Measurements from ENCODE around the gene EXOC3L4.

Gene EXOC3L4

DNA sequence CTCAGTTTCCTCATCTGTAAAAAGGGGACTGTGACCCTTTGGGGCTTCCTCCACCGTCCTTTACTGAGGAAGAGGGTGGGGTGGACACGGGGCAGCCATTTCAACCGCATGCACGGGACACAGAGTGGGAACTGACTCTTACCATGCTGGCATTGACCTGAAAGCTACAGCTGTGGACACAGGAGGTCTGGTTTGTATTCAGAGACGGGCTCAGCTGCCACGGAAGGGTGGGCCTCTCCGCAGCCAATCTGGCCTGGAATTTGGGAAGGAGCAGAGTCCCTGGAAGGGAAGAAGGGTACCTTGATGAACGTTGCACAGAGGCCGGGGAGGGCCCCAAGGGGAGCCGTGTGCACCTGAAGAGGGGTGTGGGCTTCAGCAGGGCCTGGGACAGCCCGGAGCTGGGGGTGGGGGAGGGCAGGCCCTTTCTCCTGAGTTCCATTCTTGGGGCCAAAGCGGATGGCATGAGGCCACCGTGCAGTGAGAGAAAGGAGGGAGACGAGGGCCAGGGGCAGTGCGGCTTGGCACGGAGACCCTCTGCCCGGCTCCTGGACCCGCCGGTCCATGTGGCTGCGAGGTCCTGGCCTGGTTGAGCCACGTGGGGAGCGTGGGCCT lies 43.3 kb downstream of the EXOC3L4 start:
- Histone ChIP-seq H3K36me3 (ENCODE audit: control insufficient read depth, low read length) (peaks cover 3% of the 10 kb centered on the region), H3K4me1 (ENCODE audit: control insufficient read depth, low read length) (peaks cover 32% of the 10 kb centered on the region), H3K4me3 (ENCODE audit: low read length) (no peak overlapping the region), H3K9me3 (ENCODE audit: control insufficient read depth, insufficient read depth, low read length) (no peaks in the 10 kb centered on the region), H3F3A (ENCODE audit: control insufficient read depth, insufficient read depth) (peaks cover 16% of the 10 kb centered on the region), H3K9me2 (replicated peaks; ENCODE audit: control insufficient read depth, low read length) (no peaks in the 10 kb centered on the region), H4K20me1 (ENCODE audit: control insufficient read depth, insufficient read depth, low read depth, low read length) (no peaks in the 10 kb centered on the region), H3K4me2 (ENCODE audit: low read length) (no peak overlapping the region), H3K27ac (ENCODE audit: low read depth, low read length) (no peak overlapping the region), H3K79me2 (ENCODE audit: control insufficient read depth, low read length) (no peaks in the 10 kb centered on the region), H3K27me3 (ENCODE audit: control insufficient read depth, low read length) (peaks cover 10% of the 10 kb centered on the region)
- TF ChIP-seq CTCF (IDR thresholded peaks at IDR 0.05; ENCODE audit: low read depth, low read length, poor library complexity, severe bottlenecking), result no peak
- TF ChIP-seq EZH2phosphoT487 (IDR thresholded peaks at IDR 0.05; ENCODE audit: borderline replicate concordance, low read length), result no peak

GRCh38 chr14:103138301-103139131 lies 44.0 kb downstream of the EXOC3L4 start:
- Histone ChIP-seq H3K27me3 (ENCODE audit: control insufficient read depth, low read length) (peaks cover 17% of the 10 kb centered on the region), H3K79me2 (ENCODE audit: control insufficient read depth, low read length) (no peaks in the 10 kb centered on the region), H3K36me3 (ENCODE audit: control insufficient read depth, low read length) (no peaks in the 10 kb centered on the region; the same call in 1 of the 2 replicates), H3K4me3 (ENCODE audit: low read length) (no peak overlapping the region), H3K4me2 (ENCODE audit: low read length) (no peak overlapping the region), H3K4me1 (ENCODE audit: control insufficient read depth, low read length) (peaks cover 29% of the 10 kb centered on the region), H3F3A (ENCODE audit: control insufficient read depth, insufficient read depth) (peaks cover 16% of the 10 kb centered on the region), H3K27ac (ENCODE audit: low read depth, low read length) (no peak overlapping the region), H3K9me3 (ENCODE audit: control insufficient read depth, insufficient read depth, low read length) (no peaks in the 10 kb centered on the region), H4K20me1 (ENCODE audit: control insufficient read depth, insufficient read depth, low read depth, low read length) (no peaks in the 10 kb centered on the region), H3K9me2 (replicated peaks; ENCODE audit: control insufficient read depth, low read length) (no peaks in the 10 kb centered on the region)
- TF ChIP-seq EZH2phosphoT487 (IDR thresholded peaks at IDR 0.05; ENCODE audit: borderline replicate concordance, low read length) (no peak), CTCF (IDR thresholded peaks at IDR 0.05; ENCODE audit: low read depth, low read length, poor library complexity, severe bottlenecking) (no peak)

DNA sequence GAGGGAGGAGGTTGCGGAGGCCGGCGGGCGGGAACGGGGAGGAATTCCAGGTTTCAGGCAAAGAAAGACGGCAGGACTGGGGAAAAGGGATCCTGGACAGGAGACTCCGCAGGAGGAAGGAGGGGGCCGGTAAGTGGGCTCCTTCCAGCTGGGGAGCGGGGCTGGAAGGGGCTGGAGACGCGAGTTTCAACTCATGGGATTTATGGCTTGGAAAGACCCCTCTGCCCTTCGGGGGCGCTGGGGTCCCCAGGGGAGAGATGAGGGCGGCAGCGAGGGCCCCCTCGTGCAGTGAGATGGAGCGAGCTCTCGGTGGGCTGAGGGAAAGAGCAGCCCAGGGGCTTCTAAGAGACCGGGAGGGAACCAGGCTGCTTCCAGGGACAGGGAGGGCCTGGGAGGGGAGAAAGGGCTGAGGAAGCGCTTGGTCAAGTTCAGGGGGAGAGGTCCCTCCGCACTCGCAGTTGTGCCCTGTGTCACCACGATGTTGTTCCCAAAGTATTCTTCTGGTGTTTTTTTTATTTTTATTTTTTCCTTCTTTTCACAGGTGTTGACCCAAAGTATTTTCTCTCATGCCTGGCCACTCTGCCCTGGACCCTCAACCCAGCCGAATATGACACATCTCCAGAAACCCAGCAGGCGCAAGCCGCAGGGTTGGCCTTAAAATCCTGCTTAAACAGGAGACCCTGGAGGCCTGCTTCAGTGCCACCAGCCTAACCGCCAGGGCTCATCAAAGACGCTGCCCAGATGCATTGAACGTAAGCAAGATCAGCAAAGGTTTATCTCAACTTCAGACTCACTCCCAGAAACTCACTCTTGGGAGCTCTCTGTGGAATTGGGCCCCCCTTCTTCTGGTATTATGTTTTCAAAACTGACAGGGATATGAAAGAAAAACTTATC lies 44.9 kb downstream of the EXOC3L4 start:
- H3K4me1 ChIP-seq (ENCODE audit: control insufficient read depth, low read length), result peaks cover 29% of the 10 kb centered on the region
- H3K36me3 ChIP-seq (ENCODE audit: control insufficient read depth, low read length), result no peaks in the 10 kb centered on the region
- H4K20me1 ChIP-seq (ENCODE audit: control insufficient read depth, insufficient read depth, low read depth, low read length), result no peaks in the 10 kb centered on the region
- H3K79me2 ChIP-seq (ENCODE audit: control insufficient read depth, low read length), result no peaks in the 10 kb centered on the region
- H3K9me3 ChIP-seq (ENCODE audit: control insufficient read depth, insufficient read depth, low read length), result no peaks in the 10 kb centered on the region
- no peaks in the 10 kb centered on the region for H3K9me2 ChIP-seq (replicated peaks; ENCODE audit: control insufficient read depth, low read length)
- no peak for TF ChIP-seq CTCF (IDR thresholded peaks at IDR 0.05; ENCODE audit: low read depth, low read length, poor library complexity, severe bottlenecking)
- no peak for TF ChIP-seq EZH2phosphoT487 (IDR thresholded peaks at IDR 0.05; ENCODE audit: borderline replicate concordance, low read length)
- H3F3A ChIP-seq (ENCODE audit: control insufficient read depth, insufficient read depth), result peaks cover 16% of the 10 kb centered on the region
- no peak overlapping the region for H3K4me3 ChIP-seq (ENCODE audit: low read length)
- no peak overlapping the region for H3K27ac ChIP-seq (ENCODE audit: low read depth, low read length)
- no peak overlapping the region for H3K4me2 ChIP-seq (ENCODE audit: low read length)
- peaks cover 17% of the 10 kb centered on the region for H3K27me3 ChIP-seq (ENCODE audit: control insufficient read depth, low read length)
